ENCODE results near the gene PRKAR1B. TPM values are rescaled to one million over a fixed set of nuclear protein-coding genes. Genes with fewer than 3 reads are reported as not detected.

PRKAR1B gene
- total and polyA plus RNA-seq, 10 of the 15 experiments (the other 5 are each of a cell fraction or from before 2014, with no cell fraction given) = 1.4 to 45.6 (median 19.3) TPM

- no peak for TF ChIP-seq CTCF (IDR thresholded peaks at IDR 0.05 in 2 of 3, conservative IDR thresholded peaks at IDR 0.05 in 1 of 3; ENCODE audit: control insufficient read depth in 2 of 3, extremely low read depth in 1 of 3, insufficient read depth in 1 of 3, low read depth in 3 of 3, low read length in 3 of 3)
- TF ChIP-seq RUNX3 (IDR thresholded peaks at IDR 0.05; ENCODE audit: low read length) = no peak
- TF ChIP-seq IRF5 (IDR thresholded peaks at IDR 0.05; ENCODE audit: borderline replicate concordance) = no peak
- no peak for TF ChIP-seq CHD4 (IDR thresholded peaks at IDR 0.05)
These were observed 186.1 kb downstream of the PRKAR1B start (continued) for GRCh38 chr7:540997-541396.

GRCh38 chr7:540579-540978 is 186.5 kb downstream of the PRKAR1B start:
- no peaks in the 10 kb centered on the region for H3K4me1 ChIP-seq (ENCODE audit: control insufficient read depth, insufficient read depth, low read length)
- intact Hi-C loops (cut with micrococcal nuclease; ENCODE audit: unreplicated experiment) = no loop called here
- ChIA-PET CTCF (interaction anchor here (0.6 kb wide), 1 partner anchor 19 kb away, joined by 3 read pairs; no protein-coding TSS in a partner anchor), SMC1A (ENCODE audit: uncharacterized antibody, unreplicated experiment) (no interaction called here), RAD21 (ENCODE audit: unreplicated experiment) (no interaction called here), POLR2A (no interaction called here)
- WGBS (ENCODE audit: insufficient coverage, insufficient replicate concordance, low lambda C conversion rate, missing lambda C conversion rate) = 93% methylated on average over 14 of the region's 14 CpGs
- BruUV-seq (replicated peaks) = no TSS peak
- no peak for ATAC-seq
- H2AFZ ChIP-seq (ENCODE audit: control insufficient read depth, low read depth, low read length) = no peak overlapping the region
- H3K9me3 ChIP-seq (replicated peaks; ENCODE audit: control insufficient read depth, insufficient read depth, low read length) = no peaks in the 10 kb centered on the region; the same call in 2 of the 3 replicates
- DNase-seq (ENCODE audit: low read depth, low spot score) = no peak
- no peaks in the 10 kb centered on the region for H3K27me3 ChIP-seq (replicated peaks in 1 of 2; ENCODE audit: control insufficient read depth in 2 of 2, insufficient read depth in 2 of 2, low read length in 1 of 2)
- no peak for FAIRE-seq
- no peaks in the 10 kb centered on the region for H3K36me3 ChIP-seq (ENCODE audit: control insufficient read depth in 2 of 2, insufficient read depth in 2 of 2, low read length in 1 of 2)
- no peaks in the 10 kb centered on the region for H4K20me1 ChIP-seq (ENCODE audit: control insufficient read depth, insufficient read depth)
- TF ChIP-seq ASH2L (IDR thresholded peaks at IDR 0.05; ENCODE audit: borderline replicate concordance, low read depth) (no peak), CHD1 (IDR thresholded peaks at IDR 0.05; ENCODE audit: low read depth, low read length) (no peak), GABPA (IDR thresholded peaks at IDR 0.05; ENCODE audit: low read depth) (no peak), STAT3 (IDR thresholded peaks at IDR 0.05; ENCODE audit: low read depth, low read length) (no peak), USF1 (IDR thresholded peaks at IDR 0.05; ENCODE audit: borderline replicate concordance, extremely low read length, insufficient read depth, low read depth, low read length) (no peak)
- in situ Hi-C loops (cut with MboI) = no loop called here
- no peaks in the 10 kb centered on the region for H3K79me2 ChIP-seq (ENCODE audit: control insufficient read depth, insufficient read depth, low read length)
- H3K4me2 ChIP-seq (ENCODE audit: control insufficient read depth, insufficient read depth) = no peak overlapping the region
- H3K27ac ChIP-seq (ENCODE audit: control insufficient read depth, insufficient read depth) = no peak overlapping the region
- H3K9ac ChIP-seq (ENCODE audit: control insufficient read depth, insufficient read depth, low read length) = no peak overlapping the region
- H3K4me3 ChIP-seq = no peak overlapping the region

All from GM12878 (cell line).